SK-N-SH (cell line): Measurements from ENCODE around the gene MAP7.

Experiments
- TCF12 ChIP-seq: IDR thresholded peaks from 2 replicates; pipeline ENCODE4 v1.4.0; 2012
- TF ChIP-seq, protein P1 (sequence below): fragments of 200-600 bp; sonication (generic); IDR thresholded peaks from 2 replicates; pipeline ENCODE4 v1.6.1; 2017; ENCODE audit warnings: antibody characterized with exemption, mild to moderate bottlenecking, moderate library complexity

DNA sequence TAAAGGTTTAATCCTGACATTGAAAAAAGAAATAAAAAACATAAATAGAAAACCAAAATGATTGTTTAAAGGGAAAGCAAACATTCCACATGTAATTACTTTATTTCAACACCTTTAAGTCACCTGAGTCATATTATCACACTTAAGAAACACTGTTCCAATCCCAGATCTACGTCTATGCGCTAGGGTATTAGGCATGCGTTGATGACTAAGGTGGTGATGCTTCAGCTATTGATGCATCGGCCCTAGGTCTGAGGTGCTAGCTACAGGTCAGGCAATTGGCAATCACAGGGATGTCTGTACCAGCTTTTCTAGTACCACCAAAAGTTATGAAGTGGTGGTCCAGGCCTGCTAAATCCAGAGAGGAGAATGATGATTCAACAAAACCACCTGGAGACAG lies 162.9 kb downstream of the MAP7 start:
- TF ChIP-seq, protein P1, sequence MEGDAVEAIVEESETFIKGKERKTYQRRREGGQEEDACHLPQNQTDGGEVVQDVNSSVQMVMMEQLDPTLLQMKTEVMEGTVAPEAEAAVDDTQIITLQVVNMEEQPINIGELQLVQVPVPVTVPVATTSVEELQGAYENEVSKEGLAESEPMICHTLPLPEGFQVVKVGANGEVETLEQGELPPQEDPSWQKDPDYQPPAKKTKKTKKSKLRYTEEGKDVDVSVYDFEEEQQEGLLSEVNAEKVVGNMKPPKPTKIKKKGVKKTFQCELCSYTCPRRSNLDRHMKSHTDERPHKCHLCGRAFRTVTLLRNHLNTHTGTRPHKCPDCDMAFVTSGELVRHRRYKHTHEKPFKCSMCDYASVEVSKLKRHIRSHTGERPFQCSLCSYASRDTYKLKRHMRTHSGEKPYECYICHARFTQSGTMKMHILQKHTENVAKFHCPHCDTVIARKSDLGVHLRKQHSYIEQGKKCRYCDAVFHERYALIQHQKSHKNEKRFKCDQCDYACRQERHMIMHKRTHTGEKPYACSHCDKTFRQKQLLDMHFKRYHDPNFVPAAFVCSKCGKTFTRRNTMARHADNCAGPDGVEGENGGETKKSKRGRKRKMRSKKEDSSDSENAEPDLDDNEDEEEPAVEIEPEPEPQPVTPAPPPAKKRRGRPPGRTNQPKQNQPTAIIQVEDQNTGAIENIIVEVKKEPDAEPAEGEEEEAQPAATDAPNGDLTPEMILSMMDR, result no peak
- TF ChIP-seq TCF12, result no peak
